GM18517 (cell line): ENCODE data around the gene METTL5.
"Not testable (repeated sequence)": the region's sequence is repeated elsewhere in the genome, so short reads cannot be mapped to it uniquely, and the experiment has no call there.

Source experiments
- ATAC-seq: cut with Tn5 transposase; IDR thresholded peaks from one replicate; pipeline ENCODE4 v1.9.1; 2021; ENCODE audit warnings: mild to moderate bottlenecking, moderate library complexity; ENCODE audit not compliant: unreplicated experiment

Gene METTL5

GRCh38 chr2:169834401-169834800 lies 9.7 kb upstream of the METTL5 start:
- ATAC-seq, result no peak

DNA sequence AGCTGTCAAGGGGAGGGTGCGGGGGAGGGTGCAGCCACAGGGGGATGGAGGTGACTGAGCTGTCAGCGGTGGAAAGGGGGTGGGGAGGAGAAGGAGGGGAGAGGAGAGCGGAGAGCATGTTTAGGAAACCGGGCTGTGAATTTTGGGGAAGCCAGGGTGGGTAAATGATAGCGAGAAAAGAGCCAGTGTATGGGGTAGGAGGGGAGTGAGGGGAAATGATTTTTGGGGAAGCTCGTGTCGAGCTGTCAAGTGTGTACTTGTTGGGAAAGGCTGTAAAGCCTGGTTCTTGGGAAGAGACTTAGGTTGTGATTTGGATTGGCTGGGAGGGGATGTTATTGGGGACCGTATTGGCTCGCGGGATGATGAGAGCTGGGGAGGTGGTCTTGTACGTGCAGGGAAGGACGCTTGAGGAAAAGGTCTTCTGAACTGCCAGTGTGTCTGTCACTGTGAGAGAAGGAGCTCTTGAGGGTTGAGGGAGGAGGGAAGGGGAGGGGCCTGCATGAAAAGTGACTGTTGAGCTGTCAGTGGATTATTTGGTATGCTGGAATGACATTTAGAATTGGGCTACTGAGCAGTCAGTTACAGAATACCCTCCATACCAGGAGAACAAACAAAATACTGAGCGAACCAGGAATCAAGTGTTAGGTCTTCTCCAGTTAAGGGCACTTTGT lies 3.6 kb upstream of the METTL5 start:
- no peak for ATAC-seq

DNA sequence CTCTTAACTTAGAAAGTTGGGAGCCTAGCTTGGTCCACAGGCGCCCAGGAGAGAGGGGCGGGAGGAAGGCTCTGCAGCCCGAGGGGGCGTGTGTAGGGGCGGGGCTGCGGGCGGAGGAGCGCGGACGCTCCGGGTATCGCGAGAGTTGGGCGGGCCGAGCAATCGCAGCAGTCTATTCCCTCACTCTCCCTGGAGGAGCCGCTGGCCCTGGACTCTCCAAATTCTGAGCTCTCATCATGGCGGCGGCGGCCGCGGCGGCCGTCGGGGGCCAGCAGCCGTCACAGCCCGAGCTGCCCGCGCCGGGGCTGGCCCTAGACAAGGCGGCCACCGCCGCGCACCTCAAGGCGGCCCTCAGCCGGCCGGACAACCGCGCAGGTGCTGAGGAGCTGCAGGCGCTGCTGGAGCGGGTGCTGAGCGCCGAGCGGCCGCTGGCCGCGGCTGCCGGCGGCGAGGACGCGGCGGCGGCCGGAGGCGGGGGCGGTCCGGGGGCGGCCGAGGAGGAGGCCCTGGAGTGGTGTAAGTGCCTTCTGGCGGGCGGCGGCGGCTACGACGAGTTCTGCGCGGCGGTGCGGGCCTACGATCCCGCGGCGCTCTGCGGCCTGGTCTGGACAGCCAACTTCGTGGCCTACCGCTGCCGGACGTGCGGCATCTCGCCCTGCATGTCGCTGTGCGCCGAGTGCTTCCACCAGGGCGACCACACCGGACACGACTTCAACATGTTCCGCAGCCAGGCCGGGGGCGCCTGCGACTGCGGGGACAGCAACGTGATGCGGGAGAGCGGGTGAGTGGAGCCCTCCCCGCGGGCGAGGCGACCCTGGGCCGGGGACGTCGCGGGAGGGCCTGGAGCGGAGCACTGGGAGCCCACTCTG lies 2.8 kb upstream of the METTL5 start, which contains the start of gene UBR3:
UBR3 (plus strand) TSS at position 183 of the 869 bp plus-strand sequence; CDS start at position 237, 54 bp downstream.
- peak; percentile 78 for ATAC-seq

- no peak for ATAC-seq
Observed at GRCh38 chr2:169823996-169824372, 721 bp downstream of the METTL5 start.

DNA sequence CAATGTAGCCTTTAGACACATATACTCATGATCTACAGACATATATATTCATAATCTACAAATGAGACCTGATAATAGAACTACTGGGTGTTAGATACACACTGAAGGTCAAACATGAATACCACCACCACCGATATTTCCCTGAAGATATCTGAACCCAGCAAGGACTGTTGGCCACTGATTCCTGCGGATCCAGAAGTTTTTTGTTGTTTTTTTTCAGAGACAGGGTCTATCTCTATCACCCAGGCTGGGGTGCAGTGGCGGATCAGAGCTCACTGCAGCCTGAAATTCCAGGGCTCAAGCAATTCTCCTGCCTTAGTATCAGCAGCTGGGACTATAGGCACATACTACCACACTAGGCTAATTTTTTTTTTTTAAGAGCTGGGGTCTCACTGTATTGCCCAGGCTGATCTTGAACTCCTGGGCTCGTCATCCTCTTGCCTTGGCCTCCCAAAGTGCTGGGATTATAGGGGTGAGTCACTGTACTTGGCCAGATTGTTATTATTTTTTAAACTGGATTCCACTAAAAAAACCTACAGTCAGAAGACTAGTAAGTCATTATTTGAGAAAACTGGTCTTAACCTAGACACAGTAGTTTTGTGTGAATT lies 1.8 kb downstream of the METTL5 start:
- no peak for ATAC-seq

DNA sequence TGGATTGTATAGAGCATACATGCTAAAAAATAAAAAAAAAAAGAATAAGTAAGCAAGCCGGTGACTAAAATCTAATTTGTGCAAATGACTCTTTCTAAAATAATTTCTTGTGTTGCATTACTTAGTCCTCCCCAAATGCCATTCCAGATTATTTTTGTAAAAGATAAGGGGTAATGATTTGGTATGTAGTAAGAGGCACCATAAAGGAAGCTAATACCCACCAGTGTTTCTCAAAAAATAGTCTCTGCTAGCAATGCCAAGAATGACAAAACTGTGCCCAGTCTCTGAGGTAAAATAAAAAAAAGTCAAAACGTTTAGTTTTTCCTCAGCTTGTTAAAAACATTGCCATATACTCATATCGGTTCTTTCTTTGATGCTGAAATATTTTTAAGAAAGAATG lies 2.7 kb downstream of the METTL5 start:
- ATAC-seq, result no peak

DNA sequence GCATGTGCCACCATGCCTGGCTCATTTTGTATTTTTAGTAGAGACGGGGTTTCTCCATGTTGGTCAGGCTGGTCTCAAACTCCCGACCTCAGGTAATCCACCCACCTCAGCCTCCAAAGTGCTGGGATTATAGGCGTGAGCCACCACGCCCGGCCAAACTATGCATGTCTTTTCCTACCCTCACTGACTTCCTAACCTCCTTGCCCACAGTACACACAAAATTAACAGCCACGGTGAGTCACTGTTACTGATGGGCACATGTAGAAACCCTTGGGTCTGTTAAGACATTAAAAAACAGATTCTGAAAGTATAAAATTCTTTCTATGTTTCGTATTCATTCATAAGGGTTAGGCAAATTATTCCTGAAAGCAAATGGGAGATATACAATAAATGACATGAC lies 4.6 kb downstream of the METTL5 start:
- ATAC-seq, result not testable (repeated sequence)

- ATAC-seq, result no peak
Observed at GRCh38 chr2:169819106-169819505, 5.6 kb downstream of the METTL5 start.

GRCh38 chr2:169818241-169818640 lies 6.5 kb downstream of the METTL5 start:
- no peak for ATAC-seq

- ATAC-seq, result not testable (repeated sequence)
Observed at GRCh38 chr2:169817369-169817768, 7.3 kb downstream of the METTL5 start.

DNA sequence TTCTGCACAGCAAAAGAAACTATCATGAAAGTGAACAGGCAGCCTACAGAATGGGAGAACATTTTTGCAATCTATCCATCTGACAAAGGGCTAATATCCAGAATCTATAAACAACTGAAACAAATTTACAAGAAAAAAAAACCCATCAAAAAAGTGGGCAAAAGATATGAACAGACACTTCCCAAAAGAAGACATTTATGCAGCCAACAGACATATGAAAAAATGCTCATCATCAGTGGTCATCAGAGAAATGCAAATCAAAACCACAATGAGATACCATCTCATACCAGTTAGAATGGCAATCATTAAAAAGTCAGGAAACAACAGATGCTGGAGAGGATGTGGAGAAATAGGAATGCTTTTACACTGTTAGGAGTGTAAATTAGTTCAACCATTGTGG lies 7.7 kb downstream of the METTL5 start:
- ATAC-seq, result not testable (repeated sequence)

DNA sequence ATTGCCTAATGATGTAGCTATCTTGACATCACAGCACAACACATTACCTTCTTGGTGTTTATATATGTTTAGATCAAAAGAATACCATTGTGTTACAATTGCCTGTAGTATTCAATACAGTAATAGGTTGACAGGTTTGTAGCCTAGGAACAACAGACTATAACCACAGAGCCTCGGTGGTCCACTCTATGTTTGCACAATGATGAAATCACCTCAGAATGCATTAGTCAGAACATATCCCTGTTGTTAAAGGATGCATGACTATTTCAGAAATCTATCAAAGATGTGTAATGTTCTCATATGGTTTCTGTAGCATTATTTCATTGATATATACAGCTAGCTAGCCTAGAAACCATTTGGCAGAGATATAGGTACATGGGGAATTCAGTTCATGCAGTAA lies 8.9 kb downstream of the METTL5 start:
- ATAC-seq, result no peak

- ATAC-seq, result no peak
Observed at GRCh38 chr2:169808221-169808620, 16.5 kb downstream of the METTL5 start.

- no peak for ATAC-seq
Observed at GRCh38 chr2:169806586-169806985, 18.1 kb downstream of the METTL5 start.

DNA sequence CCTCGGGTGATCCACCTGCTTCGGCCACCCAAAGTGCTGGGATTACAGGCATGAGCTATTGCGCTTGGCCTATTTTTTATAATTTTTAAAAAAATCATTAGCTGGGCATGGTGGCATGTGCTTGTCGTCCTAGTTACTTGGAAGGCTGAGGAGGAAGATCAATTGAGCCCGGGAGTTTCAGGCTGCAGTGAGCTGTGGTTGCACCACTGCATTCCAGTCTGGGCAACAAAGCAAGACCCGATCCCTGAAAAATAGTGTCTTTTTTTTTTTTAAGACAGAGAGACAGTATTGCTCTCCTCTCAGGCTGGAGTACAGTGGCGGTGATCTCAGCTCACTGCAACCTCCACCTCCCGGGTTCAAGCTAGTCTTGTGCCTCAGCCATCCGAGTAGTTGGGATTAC lies 21.2 kb downstream of the METTL5 start:
- ATAC-seq, result no peak

- peak; percentile 82 for ATAC-seq
Observed at GRCh38 chr2:169798718-169799592, 25.8 kb downstream of the METTL5 start, which contains the start of gene SSB. TSS of gene SSB (plus strand) at chr2:169798871. CDS start at chr2:169800961, 2,090 bp downstream.

DNA sequence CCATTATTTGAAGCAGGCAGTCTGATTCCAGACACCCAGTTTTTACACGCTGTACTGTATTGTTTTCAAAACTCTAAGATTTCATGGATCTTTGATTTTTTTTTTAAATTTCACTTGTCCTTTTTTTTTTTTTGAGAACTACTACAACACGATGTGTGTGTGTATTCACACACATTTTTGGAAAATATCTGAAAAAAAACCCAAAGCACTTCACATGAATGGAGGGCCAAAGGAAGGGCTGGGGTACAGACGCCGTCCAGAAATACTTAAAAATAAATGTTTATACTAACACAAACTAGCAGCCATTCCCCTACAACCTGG lies 26.3 kb downstream of the METTL5 start:
- peak; percentile 13 for ATAC-seq

GRCh38 chr2:169797601-169798000 lies 27.1 kb downstream of the METTL5 start:
- ATAC-seq, result no peak

DNA sequence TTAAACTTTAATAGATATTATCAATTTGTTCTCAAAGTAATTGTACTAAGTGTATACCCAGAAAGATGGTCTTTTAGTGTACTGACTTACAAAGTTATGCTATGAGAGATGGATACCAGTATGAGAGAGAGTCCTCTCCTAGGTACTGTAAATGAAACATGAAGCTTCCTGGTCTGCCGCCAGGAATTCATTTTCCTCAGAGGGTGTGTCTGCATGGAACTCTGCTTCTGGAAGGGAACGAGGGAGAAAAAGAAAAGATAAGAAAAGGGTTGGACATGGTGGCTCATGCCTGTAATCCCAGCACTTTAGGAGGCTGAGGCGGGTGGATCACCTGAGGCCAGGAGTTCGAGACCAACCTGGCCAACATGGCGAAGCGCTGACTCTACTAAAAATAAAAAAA lies 28.3 kb downstream of the METTL5 start:
- ATAC-seq, result no peak

GRCh38 chr2:169795181-169795580 lies 29.5 kb downstream of the METTL5 start:
- ATAC-seq, result no peak

GRCh38 chr2:169790581-169790980 lies 34.1 kb downstream of the METTL5 start:
- ATAC-seq, result no peak
